Measurements from ENCODE around the gene MIOX.
"Not testable (repeated sequence)": the region's sequence is repeated elsewhere in the genome, so short reads cannot be mapped to it uniquely, and the experiment has no call there.

The MIOX gene

DNA sequence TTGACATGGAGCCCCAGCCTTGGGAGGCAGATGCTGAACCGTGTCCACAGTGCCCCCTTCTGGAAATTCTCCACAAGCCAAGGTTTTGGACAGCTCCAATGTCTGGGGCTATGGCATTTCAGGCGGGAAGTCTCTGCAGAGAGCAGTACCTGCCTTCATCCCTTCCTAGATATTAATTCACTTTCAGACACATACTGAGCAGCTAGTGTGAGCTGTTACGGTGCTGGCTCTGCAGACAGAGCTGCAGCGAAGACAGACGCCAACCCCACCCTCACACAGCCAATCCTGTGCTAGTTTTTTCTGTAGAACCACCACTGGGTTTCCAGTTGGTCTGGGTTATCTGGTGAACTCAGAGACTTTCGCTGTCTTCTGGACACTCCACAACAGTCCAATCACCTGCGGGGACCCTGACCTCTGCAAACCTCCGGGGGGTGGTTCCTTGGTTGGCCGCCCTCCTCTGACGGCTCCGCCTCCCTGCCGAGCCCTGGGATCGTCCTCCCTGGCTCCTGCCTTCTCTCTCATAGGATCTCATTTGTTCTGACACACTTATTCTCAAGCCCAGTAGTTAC lies 11.7 kb downstream of the MIOX start:
- DNase-seq = peak; percentile 67 to 68

GRCh38 chr22:50500452-50500851 lies 13.8 kb downstream of the MIOX start:
- no peak for DNase-seq

GRCh38 chr22:50502096-50502495 lies 15.4 kb downstream of the MIOX start:
- DNase-seq = no peak

DNA sequence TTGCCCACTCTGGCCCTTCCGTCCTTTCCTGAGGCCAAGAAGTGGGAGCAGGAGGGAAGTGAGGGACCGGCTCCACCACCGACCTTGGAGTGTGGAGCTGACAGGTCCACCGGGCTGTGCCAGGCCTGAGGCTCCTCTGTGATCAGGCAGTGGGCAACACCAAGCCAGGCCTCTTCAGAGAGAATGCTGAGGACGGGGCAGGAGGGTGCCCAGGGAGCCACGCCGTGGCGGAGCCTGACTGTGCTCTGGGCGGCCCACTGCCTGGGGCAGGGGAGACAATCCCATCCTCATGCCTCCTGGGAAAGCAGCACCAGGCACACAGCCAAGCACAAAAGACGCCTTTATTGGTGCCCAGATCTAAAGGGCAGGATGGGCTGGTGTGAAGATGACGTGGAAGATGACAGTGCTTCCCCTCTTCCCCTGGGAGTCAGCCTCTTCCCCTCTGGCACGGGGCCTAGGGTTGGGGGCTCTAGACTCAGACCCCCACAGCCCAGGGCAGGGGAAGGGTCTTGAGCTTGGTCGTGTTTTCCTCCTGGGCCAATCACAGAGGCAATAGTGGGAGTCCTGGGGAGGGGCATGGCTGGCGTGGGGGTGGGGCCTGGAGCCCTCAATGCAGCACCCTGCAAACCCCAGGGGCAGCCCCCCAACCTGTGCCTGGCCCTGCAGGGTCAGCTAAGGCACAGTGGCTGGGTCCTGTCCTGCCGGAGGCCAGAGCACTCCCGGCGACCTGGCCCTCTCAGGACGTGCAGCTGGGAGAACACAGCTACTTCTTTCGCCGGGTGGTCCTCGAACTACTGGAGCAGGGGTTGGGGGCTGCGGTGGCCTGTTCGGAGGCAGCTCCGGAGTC lies 16.2 kb downstream of the MIOX start:
- no peak for DNase-seq

DNA sequence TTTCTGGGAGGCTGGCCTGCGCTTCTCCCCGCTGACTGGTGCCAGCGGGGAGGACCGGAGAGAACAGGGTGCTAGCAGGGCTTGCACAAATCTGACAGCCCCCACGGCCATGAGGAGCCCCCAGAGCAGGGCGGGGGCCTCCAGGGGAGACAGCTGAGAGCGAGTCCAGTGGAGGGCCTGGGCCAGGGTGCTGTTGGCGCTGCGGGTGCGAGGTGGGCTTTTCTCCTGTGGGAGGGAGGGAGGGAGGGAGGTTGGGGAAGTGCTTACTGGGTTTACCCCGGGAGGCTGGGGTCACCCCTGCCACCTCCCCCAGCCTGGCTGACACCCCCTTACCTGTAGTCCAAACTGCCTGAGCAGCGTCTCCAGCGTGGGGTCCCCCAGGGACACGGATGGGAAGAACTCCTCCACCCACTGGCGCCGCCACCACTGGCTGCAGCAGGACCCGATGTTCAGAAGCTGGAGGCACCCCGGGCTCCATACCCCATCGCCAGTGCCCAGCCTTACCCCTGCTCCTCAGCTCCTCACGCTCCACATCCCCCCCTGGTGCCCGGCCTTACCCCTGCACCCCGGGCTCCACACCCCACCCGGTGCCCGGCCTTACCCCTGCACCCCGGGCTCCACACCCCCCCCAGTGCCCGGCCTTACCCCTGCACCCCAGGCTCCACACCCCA lies 17.0 kb downstream of the MIOX start:
- DNase-seq = no peak

GRCh38 chr22:50504369-50505211 lies 17.9 kb downstream of the MIOX start:
- no peak for DNase-seq

GRCh38 chr22:50505276-50505775 lies 18.7 kb downstream of the MIOX start:
- no peak for DNase-seq

DNA sequence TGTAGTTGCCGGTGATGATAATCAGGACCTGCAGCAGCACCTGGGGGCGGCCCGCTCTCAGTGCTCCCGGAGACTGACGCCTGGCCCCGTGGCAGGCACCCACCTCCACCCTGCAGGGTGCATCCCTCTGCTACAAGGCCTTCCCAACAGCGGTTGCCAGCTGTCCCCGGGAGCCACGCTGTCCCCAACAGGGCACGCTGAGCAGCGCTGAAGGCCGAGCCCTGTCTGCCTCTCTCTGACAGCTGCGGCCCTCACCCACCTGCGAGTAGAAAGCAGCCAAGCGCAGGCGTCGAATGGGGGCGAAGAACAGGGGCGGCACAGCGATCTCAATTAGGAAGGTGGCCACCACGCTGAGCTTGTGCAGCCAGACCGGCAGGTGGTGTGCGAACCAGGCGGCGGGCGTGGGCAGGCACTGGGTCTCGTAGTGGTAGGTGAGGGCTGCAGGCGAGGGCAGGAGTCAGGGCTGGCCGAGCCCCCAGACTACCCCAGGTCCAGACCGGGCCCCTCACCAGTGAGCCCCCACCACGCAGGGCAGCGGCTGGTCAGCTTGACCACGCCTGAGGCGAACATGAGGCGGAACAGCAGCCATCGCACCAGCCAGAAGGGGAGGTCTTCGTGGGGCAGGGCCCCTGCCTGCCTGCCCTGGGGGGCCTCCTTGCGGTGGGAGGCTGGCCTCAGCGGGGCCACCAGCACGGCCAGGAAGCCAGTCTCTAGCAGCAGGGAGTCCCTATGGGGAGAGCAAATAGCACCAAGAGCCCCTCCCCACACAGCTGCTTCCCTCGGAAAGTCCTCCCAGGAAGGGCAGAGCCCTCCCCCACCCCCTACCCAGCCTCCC lies 19.3 kb downstream of the MIOX start:
- no peak for DNase-seq

- DNase-seq = no peak
These were observed 20.2 kb downstream of the MIOX start for GRCh38 chr22:50506611-50507420.

DNA sequence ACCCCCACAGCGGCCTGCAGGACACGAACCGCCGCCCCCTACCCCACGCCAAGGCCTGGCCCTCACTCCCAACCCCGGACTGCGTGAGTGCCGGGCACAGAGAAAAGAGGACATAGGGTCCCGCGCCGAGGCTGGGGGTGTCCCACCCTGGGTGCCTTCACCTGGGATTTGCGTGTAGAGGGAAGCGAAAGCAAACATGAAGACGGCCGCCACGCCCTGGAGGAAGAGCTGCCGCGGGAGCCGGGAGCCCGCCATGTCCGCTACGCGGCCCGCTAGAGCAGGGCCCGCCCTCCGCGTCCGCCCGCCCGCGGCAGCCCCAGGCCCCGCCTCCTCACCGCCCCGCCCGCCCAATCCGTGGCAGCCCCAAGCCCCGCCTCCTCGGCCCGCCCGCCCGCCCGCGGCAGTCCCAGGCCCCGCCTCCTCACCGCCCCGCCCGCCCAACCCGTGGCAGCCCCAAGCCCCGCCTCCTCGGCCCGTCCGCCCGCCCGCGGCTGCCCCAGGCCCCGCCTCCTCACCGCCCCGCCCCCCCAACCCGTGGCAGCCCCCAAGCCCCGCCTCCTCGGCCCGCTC lies 20.8 kb downstream of the MIOX start, which contains the start of gene LMF2:
Gene LMF2 (minus strand): TSS at position 282 of the 570 bp plus-strand sequence. CDS start 27 bp downstream, at position 255.
- peak; percentile 92 to 96 for DNase-seq

GRCh38 chr22:50507991-50508884 lies 21.6 kb downstream of the MIOX start, which contains the start of gene NCAPH2:
Gene NCAPH2, plus strand, starts transcription at chr22:50508224. Its CDS starts 114 bp downstream, at chr22:50508338.
- DNase-seq = peak; percentile 99

- no peak for DNase-seq
These were observed 22.2 kb downstream of the MIOX start for GRCh38 chr22:50508897-50509296.

- DNase-seq = no peak
These were observed 26.5 kb downstream of the MIOX start for GRCh38 chr22:50513175-50513574.

- no peak for DNase-seq
These were observed 29.4 kb downstream of the MIOX start for GRCh38 chr22:50516068-50516467.

DNA sequence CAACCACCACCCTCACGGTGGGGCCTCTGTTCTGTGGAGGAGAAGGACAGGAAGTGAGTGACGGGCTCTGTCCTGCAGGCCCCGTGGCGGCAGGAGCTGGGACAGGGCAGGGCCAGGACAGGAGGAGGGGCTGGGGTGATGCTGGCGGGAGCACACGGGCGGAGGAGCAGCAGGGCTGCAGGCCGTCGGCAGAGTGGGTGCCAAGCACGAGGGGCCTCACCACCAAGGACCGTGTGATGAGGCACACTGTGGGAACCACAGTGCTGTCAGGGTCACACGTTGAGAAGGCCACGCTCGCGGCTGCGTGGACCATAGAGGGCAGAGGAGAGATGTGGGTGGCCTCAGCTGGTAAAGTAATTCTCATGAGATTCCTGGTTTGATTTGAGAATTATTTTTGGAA lies 30.2 kb downstream of the MIOX start:
- no peak for DNase-seq

DNA sequence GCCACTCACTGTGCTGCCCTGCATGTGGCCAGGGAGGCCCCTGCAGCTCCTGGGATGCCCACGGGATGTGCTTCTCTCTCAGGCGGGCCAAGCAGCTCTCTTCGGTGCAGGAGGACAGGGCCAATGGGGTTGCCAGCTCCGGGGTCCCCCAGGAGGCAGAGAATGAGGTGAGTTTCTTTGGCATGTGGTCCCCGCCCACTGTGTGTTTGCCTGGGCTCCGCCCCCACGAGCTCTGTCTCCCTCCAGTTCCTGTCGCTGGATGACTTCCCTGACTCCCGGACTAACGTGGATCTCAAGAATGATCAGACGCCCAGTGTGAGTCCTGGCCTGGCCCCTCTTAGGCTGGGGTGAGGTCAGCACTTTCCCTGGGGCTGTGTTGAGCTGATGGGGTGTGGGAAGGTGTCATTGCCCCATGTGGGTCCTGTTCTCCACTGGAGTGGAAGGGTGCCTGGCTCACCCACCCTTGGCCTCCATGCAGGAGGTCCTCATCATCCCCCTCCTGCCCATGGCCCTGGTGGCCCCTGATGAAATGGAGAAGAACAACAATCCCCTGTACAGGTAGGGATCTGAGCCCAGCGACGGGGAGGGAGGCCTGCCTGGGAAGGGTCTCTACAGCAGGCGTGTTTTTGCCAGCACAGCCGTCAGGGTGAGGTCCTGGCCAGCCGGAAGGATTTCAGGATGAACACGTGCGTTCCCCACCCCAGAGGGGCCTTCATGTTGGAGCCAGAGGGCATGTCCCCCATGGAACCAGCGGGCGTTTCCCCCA lies 31.0 kb downstream of the MIOX start:
- no peak for DNase-seq

DNA sequence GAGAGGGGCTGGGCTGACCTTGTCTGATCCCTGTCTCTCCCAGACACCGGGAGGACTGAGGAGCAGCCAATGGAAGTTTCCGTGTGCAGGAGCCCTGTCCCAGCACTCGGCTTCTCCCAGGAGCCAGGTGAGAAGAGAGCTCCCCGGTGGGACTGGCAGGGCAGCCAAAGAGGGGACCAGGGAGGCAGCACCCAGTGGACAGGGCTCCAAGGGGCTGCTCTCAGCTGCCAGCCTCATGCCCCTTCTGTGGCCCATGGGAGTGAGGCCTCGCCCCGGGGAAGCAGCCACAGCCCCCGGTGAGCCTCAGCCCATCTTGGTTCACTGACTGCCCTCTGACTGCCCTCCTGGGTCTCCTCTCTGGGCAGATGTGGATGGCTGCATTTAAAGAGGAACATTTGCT lies 31.9 kb downstream of the MIOX start:
- DNase-seq = no peak

DNA sequence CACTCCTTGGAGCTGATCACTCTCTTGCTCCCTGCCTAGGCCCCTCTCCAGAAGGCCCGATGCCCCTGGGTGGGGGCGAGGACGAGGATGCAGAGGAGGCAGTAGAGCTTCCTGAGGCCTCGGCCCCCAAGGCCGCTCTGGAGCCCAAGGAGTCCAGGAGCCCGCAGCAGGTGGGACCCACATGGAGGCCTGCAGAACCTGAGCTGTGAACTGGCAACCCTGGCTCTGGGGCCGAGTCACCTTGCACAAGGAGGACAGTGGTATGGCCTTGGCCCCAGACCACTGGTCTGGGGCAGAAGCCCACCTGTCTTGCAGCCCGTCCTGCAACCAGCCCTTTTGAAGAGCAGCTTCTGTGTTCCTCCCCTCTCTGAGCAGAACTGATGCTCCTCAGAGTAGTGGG lies 32.5 kb downstream of the MIOX start:
- no peak for DNase-seq

DNA sequence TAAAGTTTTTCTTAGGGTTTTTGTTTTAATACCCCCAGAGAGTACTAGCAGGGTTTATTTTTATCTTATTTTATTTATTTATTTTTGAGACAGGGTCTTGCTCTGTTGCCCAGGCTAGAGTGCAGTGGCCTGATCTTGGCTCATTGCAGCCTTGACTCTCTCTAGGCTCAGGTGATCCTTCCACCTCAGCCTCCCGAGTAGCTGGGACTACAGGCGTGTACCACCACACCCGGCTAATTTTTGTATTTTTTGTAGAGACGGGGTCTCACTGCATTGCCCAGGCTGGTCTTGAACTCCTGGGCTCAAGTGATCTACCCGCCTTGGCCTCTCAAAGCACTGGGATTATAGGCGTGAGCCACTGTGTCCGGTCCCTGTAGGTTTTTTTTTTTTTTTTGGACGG lies 33.5 kb downstream of the MIOX start:
- not testable (repeated sequence) for DNase-seq
